CD4-positive, alpha-beta T cell treated with Interleukin-15 for 4 hours (primary cell): ENCODE results near the gene MACROD2.

Source experiments
- DNase-seq: peaks from one replicate; pipeline ENCODE4 v3.0.0-alpha.2; 2020; ENCODE audit warnings: low spot score

Gene MACROD2

GRCh38 chr20:14712302-14712739 lies 717.0 kb downstream of the MACROD2 start:
- no peak for DNase-seq

DNA sequence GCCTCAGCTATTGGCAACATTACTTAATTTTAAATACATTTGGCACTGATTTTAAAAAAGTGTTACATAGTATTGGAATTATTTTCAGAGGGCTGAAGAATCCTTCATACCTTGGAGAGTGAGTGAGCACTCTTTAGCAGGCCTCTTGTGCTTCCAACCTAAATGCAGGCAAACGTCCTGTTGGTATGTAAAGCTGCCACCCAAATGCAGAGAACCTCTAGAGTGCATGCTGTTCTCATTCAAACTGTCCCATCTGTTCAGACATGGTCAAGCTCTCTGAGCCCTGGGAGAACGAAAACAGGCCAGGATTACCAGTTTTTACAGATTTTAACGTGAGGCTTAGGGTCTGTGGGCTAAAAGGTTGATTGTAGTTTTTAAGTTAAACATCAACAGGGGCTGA lies 720.1 kb downstream of the MACROD2 start:
- DNase-seq: no peak

DNA sequence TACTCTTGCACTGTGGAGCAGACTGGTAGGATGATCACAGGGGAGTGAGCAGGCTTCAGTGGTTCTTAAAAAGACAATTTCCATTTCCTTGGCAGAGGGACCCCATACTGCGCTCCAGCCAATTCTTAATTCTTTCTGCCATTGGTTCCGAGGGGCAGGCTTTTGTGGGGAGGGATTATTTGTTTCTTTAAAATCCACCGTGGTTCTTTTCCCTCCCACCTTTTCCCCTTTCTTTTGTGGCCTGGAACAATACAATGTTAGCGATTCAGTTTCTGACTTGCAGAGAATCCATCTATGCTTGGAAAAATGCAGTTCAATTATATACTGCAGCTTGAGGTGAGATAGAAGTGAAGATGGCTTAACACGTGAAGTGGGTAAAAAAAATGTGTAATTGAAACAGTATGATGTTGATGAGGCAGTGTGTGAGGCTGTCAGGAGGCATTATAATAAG lies 721.1 kb downstream of the MACROD2 start:
- no peak for DNase-seq

DNA sequence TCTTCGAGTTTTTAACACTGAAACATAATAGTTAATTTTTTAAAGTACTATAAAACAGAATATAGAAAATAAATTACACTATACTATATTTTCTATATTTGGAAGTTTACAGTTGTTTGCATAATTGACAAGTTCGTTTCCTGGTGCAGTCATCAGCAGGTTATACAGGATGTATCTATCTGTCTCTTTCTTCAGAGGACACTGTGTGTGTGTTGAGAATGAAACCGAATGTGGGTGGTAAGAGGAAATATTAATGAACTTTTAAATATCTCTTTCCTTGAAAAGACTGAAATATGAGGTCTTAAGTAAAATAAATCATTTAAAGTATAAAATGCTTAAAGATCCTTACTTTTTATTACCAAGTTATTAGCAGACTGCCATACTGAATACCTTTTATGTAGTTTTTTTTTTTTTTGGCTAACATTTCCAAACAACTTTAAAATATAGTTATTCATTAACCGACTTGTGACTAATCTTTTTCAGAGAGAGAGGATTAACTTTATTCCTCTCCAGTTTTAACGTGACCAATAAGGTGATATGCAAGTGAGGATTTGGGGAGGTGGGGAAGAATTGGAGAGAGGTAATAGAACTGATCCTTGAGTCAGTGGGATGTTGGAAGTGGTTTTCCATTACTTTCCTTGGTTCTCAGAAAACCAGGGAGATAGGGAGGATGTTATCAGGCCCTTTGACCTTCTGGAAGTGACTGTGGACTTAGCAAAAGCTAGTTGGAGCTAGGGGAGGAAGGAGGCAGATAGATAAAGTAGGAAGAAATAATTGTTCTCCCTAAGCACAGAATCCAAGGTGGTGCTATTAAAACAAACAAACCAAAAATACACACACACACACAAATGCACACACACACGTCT lies 722.1 kb downstream of the MACROD2 start:
- no peak for DNase-seq

DNA sequence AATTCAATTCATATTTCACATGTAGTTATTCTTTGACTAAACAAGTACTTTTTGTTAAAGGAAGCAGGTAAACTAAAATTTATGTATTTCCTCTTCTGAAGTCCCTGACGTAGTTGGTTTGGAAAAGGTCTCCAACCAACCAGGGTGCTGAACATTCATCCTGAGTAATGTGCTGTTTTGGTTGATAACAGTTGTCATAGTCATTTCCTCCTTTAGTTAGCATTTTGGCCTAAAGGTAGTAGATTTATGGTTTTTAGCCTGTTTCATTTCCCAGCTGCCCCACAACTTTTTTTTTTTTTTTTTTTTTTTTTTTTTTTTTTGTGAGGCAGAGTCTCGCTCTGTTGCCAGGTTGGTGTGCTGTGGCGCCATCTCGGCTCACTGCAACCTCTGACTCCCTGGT lies 724.9 kb downstream of the MACROD2 start:
- DNase-seq: no peak

DNA sequence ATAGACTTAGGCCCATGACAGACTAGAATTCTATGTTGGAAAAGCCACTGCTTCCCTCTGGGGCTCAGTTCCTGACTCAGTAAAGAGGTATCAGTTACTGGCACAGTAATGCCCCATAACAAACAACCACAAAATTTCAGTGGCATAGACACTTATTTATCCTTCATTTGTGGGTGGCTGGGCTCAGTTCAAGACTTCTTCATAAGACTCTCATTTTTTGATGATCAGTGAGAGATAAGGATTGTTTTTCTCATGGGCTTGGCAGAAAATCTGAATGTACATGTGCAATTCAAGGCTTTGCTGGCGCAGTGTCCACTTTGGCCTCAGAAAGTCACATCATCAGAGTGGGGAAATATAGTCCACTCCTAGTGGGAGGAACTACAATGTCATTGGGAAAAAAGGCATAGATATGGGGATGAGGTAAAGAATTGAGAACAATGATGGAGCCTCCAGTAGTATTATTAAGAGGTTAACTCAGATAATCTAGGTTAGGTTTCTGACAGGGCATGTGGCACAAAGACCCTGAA lies 726.7 kb downstream of the MACROD2 start:
- no peak for DNase-seq

DNA sequence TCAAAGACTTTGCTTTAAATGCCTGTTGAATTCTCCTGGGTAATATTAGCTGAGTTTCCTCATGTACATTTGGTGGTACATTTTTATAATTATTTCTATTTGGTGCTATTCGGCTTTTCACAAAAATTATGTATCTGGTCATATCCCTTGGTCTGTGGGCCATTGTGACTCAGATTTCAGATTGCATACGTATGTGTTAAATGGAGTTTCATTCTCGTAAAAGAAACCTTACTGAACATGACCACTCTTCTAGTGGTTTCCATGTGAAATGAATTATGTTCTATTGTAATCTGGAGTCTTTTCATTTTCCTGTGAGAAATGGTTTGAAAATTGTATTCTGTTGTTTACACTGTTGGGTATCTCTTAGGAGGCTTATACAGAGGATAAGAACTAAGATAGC lies 728.3 kb downstream of the MACROD2 start:
- no peak for DNase-seq

- DNase-seq: no peak
Measured at GRCh38 chr20:14724036-14724435, 728.7 kb downstream of the MACROD2 start.

DNA sequence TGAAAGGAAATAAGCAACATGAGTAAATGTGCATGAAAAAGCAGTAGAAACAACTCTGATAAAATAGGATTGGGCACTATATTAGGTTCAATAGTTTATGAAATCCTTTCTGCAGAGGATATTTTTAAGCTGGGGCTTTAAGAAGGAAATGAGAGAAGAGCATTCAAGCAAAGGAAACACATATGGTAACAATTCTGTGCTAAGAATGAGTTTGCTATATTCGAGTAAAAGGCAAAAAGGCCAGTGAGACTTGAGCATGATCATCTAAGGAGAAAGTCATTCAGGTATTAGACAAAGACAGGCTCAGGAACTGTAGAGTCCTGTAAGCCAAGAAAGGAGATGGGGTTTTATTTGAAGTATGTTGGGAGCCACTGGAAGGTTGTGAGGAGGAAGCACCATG lies 729.2 kb downstream of the MACROD2 start:
- no peak for DNase-seq

DNA sequence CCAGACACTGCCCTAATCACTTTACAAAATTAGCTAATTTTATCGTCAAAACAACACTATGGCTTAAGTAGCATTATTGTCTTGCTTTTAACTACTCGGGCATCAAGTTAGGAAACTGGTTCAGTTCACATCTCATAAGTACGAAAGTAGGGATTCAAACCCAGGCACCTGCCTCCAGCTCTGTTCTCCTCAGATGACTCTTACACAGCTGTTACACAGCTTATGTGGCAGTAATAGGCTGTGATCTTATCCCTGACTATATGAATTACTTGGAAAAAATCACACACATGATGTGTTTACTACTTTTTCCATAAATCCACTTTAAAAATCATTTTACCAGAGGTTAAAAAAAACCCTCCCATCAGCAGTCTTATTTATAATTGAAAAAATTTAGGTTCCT lies 731.3 kb downstream of the MACROD2 start:
- no peak for DNase-seq

- DNase-seq: no peak
Measured at GRCh38 chr20:14727485-14728150, 732.3 kb downstream of the MACROD2 start.

DNA sequence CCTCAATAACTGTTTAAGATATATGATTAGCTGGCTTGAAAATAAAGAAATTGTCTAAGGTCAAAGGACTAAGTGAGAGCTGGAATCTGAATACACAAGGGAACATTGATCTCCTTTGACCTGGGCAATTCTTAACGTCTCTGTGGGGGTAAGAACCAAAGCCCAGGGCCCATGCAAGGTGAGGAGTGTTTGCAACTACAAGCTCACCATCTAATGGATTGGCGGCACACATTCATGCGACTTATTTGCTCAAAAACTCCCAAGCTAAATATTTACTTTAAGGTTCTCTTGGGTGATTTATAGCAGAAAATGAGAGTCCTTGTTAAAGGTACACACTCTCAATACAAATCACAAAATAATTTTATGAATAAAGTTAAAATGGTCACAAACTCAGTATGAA lies 734.1 kb downstream of the MACROD2 start:
- no peak for DNase-seq

DNA sequence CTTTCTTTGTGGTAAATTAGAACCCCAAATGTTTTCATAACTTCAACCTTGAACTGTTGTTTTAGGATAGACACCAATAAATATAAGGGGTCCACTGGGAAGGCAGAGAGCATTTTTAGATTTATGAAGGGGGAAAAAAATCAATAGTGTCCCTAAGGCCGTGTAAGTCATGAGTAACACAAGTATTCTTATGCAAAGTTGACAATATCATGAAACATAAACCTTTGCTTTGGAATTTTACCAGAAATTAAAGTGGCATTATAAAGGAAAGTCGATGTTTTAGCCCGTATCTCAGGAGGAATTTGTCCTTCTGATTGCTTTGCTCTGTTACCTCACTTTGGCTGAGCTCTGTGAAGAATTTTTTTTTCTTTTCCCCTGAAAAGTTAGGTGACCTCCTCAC lies 737.0 kb downstream of the MACROD2 start:
- DNase-seq: no peak

DNA sequence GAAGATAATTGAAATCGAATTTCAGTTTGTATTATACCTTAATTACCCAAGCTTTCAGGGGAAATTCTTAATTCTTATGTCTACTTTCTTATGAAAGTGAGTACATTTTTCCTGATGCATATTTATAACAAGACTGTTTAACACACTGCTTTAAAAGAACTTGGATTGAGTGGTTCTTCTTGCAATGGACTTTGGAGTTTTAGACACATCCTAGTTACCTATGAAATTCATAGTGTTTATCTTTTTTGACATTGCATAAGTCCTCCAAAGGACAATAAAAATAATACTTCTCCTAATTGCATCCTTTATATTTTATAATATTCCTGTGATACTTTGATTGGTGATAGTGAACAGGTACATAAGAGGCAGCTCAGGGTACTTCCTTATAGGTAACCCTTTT lies 737.7 kb downstream of the MACROD2 start:
- DNase-seq: no peak

DNA sequence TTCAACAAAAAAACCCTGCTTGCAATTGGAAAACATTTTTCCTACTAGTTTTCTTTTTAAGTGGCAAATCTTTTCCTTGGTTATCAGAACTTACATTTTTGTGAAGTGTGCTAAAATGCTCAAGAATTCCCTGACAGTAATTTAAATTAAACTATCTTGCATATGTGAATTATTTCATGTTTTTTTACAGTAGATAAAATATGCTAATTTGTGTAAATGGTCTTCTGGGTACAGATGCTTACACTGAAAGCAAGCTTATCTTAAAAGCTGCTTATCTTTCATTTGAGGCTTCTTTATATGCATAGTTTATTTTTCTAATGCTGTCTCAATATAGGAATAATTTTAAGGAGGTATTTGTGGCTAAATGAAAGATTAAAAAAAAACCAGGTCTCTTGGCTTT lies 745.1 kb downstream of the MACROD2 start:
- DNase-seq: no peak

DNA sequence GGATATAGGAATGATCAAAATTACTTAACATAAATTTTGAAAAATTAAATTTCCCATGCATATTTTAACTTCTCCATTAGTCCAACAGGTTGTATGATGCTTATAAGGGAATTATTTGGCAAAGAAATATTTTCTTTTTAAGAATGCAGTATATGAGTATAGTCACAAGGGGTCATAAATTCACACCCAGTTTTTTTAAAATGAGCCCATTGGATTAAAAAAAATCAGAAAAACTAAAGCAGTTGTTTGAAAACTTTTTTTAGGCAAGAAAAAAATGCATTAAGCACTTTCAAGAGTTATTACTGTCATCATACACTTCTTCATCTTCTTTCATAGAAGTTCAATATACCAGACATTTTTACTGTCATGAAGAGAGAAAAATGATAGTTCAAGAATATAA lies 746.3 kb downstream of the MACROD2 start:
- DNase-seq: no peak

- DNase-seq: no peak
Measured at GRCh38 chr20:14744723-14745122, 749.4 kb downstream of the MACROD2 start.

GRCh38 chr20:14745830-14746229 lies 750.5 kb downstream of the MACROD2 start:
- no peak for DNase-seq

GRCh38 chr20:14751191-14751590 lies 755.9 kb downstream of the MACROD2 start:
- no peak for DNase-seq

DNA sequence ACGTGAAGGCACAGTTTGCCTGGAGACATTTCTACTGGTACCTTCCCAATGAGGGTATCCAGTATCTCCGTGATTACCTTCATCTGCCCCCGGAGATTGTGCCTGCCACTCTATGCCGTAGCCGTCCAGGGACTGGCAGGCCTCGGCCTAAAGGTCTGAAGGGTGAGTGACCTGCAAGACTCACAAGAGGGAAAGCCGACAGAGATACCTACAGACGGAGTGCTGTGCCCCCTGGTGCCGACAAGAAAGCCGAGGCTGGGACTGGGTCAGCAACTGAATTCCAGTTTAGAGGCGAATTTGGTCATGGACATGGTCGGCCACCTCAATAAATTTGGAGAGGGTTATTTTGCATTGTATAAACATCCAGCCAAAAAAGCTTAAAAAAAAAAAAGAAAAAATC lies 762.4 kb downstream of the MACROD2 start:
- no peak for DNase-seq

- DNase-seq: no peak
Measured at GRCh38 chr20:14758356-14758755, 763.0 kb downstream of the MACROD2 start.

- no peak for DNase-seq
Measured at GRCh38 chr20:14759979-14760378, 764.7 kb downstream of the MACROD2 start.

DNA sequence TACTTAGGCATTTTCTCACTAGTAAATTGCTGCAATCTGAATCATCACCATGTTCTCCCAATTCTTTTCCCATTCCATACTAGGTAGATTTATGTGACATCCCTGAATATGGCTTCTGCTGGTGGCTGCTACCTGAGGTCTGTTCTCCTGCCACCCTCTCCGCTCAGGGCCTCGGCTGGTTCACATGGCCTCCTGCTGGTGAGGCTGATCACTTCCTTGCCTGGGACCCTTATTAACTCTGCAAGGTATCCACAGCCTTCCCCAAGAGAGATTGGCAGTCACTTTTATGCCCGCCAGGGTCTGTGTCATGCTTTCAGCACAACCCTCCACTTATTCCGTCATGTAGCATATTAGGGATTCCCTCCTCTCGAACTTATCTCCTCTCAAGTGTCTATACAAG lies 766.6 kb downstream of the MACROD2 start:
- DNase-seq: no peak
